ENCODE results near the gene NOSTRIN.

Gene NOSTRIN

GRCh38 chr2:168821577-168821976 is 19.1 kb downstream of the NOSTRIN start:
- TF ChIP-seq GATA3 (IDR thresholded peaks at IDR 0.05; ENCODE audit: low read depth, low read length), result no peak
- TF ChIP-seq GATA2 (IDR thresholded peaks at IDR 0.05; ENCODE audit: low read depth, low read length), result no peak

GRCh38 chr2:168821992-168822391 is 19.6 kb downstream of the NOSTRIN start:
- TF ChIP-seq GATA2 (IDR thresholded peaks at IDR 0.05; ENCODE audit: low read depth, low read length) (no peak), GATA3 (IDR thresholded peaks at IDR 0.05; ENCODE audit: low read depth, low read length) (no peak)

- TF ChIP-seq GATA3 (IDR thresholded peaks at IDR 0.05; ENCODE audit: low read depth, low read length) (no peak), GATA2 (IDR thresholded peaks at IDR 0.05; ENCODE audit: low read depth, low read length) (no peak)
Measured at GRCh38 chr2:168825126-168825525, 22.7 kb downstream of the NOSTRIN start.

- no peak for TF ChIP-seq GATA3 (IDR thresholded peaks at IDR 0.05; ENCODE audit: low read depth, low read length)
- TF ChIP-seq GATA2 (IDR thresholded peaks at IDR 0.05; ENCODE audit: low read depth, low read length), result no peak
Measured at GRCh38 chr2:168830958-168831357, 28.5 kb downstream of the NOSTRIN start.

GRCh38 chr2:168831662-168832061 is 29.2 kb downstream of the NOSTRIN start:
- TF ChIP-seq GATA3 (IDR thresholded peaks at IDR 0.05; ENCODE audit: low read depth, low read length) (no peak), GATA2 (IDR thresholded peaks at IDR 0.05; ENCODE audit: low read depth, low read length) (no peak)

- TF ChIP-seq GATA3 (IDR thresholded peaks at IDR 0.05; ENCODE audit: low read depth, low read length), result no peak
- TF ChIP-seq GATA2 (IDR thresholded peaks at IDR 0.05; ENCODE audit: low read depth, low read length), result no peak
Measured at GRCh38 chr2:168835969-168836368, 33.5 kb downstream of the NOSTRIN start.

- TF ChIP-seq GATA2 (IDR thresholded peaks at IDR 0.05; ENCODE audit: low read depth, low read length) (no peak), GATA3 (IDR thresholded peaks at IDR 0.05; ENCODE audit: low read depth, low read length) (no peak)
Measured at GRCh38 chr2:168841445-168841844, 39.0 kb downstream of the NOSTRIN start.

- TF ChIP-seq GATA3 (IDR thresholded peaks at IDR 0.05; ENCODE audit: low read depth, low read length) (no peak), GATA2 (IDR thresholded peaks at IDR 0.05; ENCODE audit: low read depth, low read length) (no peak)
Measured at GRCh38 chr2:168843253-168843652, 40.8 kb downstream of the NOSTRIN start.

- TF ChIP-seq GATA2 (IDR thresholded peaks at IDR 0.05; ENCODE audit: low read depth, low read length) (no peak), GATA3 (IDR thresholded peaks at IDR 0.05; ENCODE audit: low read depth, low read length) (no peak)
Measured at GRCh38 chr2:168848225-168848624, 45.8 kb downstream of the NOSTRIN start.

GRCh38 chr2:168849610-168850009 is 47.2 kb downstream of the NOSTRIN start:
- TF ChIP-seq GATA2 (IDR thresholded peaks at IDR 0.05; ENCODE audit: low read depth, low read length), result no peak
- no peak for TF ChIP-seq GATA3 (IDR thresholded peaks at IDR 0.05; ENCODE audit: low read depth, low read length)

- no peak for TF ChIP-seq GATA3 (IDR thresholded peaks at IDR 0.05; ENCODE audit: low read depth, low read length)
- no peak for TF ChIP-seq GATA2 (IDR thresholded peaks at IDR 0.05; ENCODE audit: low read depth, low read length)
Measured at GRCh38 chr2:168850846-168851245, 48.4 kb downstream of the NOSTRIN start.

GRCh38 chr2:168851674-168852320 is 49.4 kb downstream of the NOSTRIN start:
- TF ChIP-seq GATA2 (IDR thresholded peaks at IDR 0.05; ENCODE audit: low read depth, low read length) (no peak), GATA3 (IDR thresholded peaks at IDR 0.05; ENCODE audit: low read depth, low read length) (no peak)

- TF ChIP-seq GATA3 (IDR thresholded peaks at IDR 0.05; ENCODE audit: low read depth, low read length) (no peak), GATA2 (IDR thresholded peaks at IDR 0.05; ENCODE audit: low read depth, low read length) (no peak)
Measured at GRCh38 chr2:168852481-168852880, 50.0 kb downstream of the NOSTRIN start.

GRCh38 chr2:168853471-168853870 is 51.0 kb downstream of the NOSTRIN start:
- TF ChIP-seq GATA2 (IDR thresholded peaks at IDR 0.05; ENCODE audit: low read depth, low read length), result no peak
- TF ChIP-seq GATA3 (IDR thresholded peaks at IDR 0.05; ENCODE audit: low read depth, low read length), result no peak

- TF ChIP-seq GATA3 (IDR thresholded peaks at IDR 0.05; ENCODE audit: low read depth, low read length) (no peak), GATA2 (IDR thresholded peaks at IDR 0.05; ENCODE audit: low read depth, low read length) (no peak)
Measured at GRCh38 chr2:168854651-168855050, 52.2 kb downstream of the NOSTRIN start.

- no peak for TF ChIP-seq GATA2 (IDR thresholded peaks at IDR 0.05; ENCODE audit: low read depth, low read length)
- TF ChIP-seq GATA3 (IDR thresholded peaks at IDR 0.05; ENCODE audit: low read depth, low read length), result no peak
Measured at GRCh38 chr2:168855601-168856000, 53.2 kb downstream of the NOSTRIN start.

Data from SH-SY5Y (cell line).